B cell (primary cell): Measurements from ENCODE around the gene NLGN1. TPM values are rescaled to one million over a fixed set of nuclear protein-coding genes. Genes with fewer than 3 reads are reported as not detected.

Experiments
- ATAC-seq: fragments of 200-7000 bp; cut with Tn5 transposase; one replicate; pipeline ENCODE4 v1.10.0; 2021; ENCODE audit warnings: low read depth, mild to moderate bottlenecking, moderate number of reproducible peaks, moderate library complexity
- CTCF ChIA-PET: fragments of 350-600 bp; sonication (Branson Sonifier 250); formaldehyde crosslinking; loops from one replicate; lab custom pipeline; 2021; ENCODE audit warnings: antibody characterized with exemption, inconsistent platforms; lab: Charles Lee
- POLR2A ChIA-PET: fragments of 350-600 bp; sonication (Branson Sonifier 250); formaldehyde crosslinking; loops from one replicate; lab custom pipeline; 2021; ENCODE audit warnings: antibody characterized with exemption; lab: Charles Lee
- DNase-seq: peaks from one replicate; pipeline ENCODE4 v3.0.0; 2013
- H2AFZ ChIP-seq: 2 replicates; pipeline ENCODE4 v1.6.1; 2012; ENCODE audit warnings: mild to moderate bottlenecking, low read depth, low read length; ENCODE audit not compliant: insufficient read depth, poor library complexity, severe bottlenecking
- H3K27ac ChIP-seq, 2 donors: 1 replicate in 1 of 2; 2 replicates in 1 of 2; pipeline ENCODE4 v1.5.1; 2012 to 2013; ENCODE audit warnings: low read length in 2 of 2, mild to moderate bottlenecking in 2 of 2, moderate library complexity in 1 of 2
- H3K27me3 ChIP-seq, 4 experiments: fragments of 200-600 bp in 1 of 4; sonication (generic) in 1 of 4; replicated peaks in 1 of 4; 1 replicate in 2 of 4; 2 replicates in 2 of 4; pipeline versions ENCODE4 v1.6.1 to v1.7.0; 2013 to 2016; ENCODE audit warnings: low read length in 3 of 4, mild to moderate bottlenecking in 2 of 4, mixed read lengths in 1 of 4, moderate library complexity in 1 of 4; ENCODE audit not compliant: insufficient read depth in 4 of 4, control insufficient read depth in 3 of 4; ENCODE audit errors: control extremely low read depth in 1 of 4
- H3K36me3 ChIP-seq, 2 experiments: replicated peaks in 1 of 2; 1 replicate in 1 of 2; 2 replicates in 1 of 2; pipeline versions ENCODE4 v1.6.1 to v1.7.1; 2013; ENCODE audit warnings: low read length in 1 of 2; ENCODE audit not compliant: insufficient read depth in 2 of 2, control insufficient read depth in 1 of 2; ENCODE audit errors: control extremely low read depth in 1 of 2, extremely low read depth in 1 of 2
- H3K4me1 ChIP-seq, 2 donors: fragments of 200-600 bp in 1 of 2; sonication (generic) in 1 of 2; 1 replicate in 1 of 2; 2 replicates in 1 of 2; pipeline versions ENCODE4 v1.5.1 to v1.6.1; 2013 to 2017; ENCODE audit warnings: low read length in 2 of 2; ENCODE audit not compliant: control insufficient read depth in 2 of 2, insufficient read depth in 2 of 2
- H3K4me2 ChIP-seq: replicated peaks from 2 replicates; pipeline ENCODE3; 2012; ENCODE audit warnings: mild to moderate bottlenecking, low read depth, low read length; ENCODE audit not compliant: poor library complexity, severe bottlenecking
- H3K4me3 ChIP-seq, 5 experiments: fragments of 200-600 bp in 1 of 5; sonication (generic) in 1 of 5; 1 replicate in 3 of 5; 2 replicates in 2 of 5; pipeline versions ENCODE4 v1.5.1 to v1.7.0; 2011 to 2016; ENCODE audit warnings: low read length in 4 of 5, mild to moderate bottlenecking in 4 of 5, low read depth in 2 of 5, control low read depth in 1 of 5, moderate library complexity in 1 of 5; ENCODE audit not compliant: insufficient read depth in 1 of 5; ENCODE audit errors: control extremely low read depth in 1 of 5, extremely low read depth in 1 of 5
- H3K79me2 ChIP-seq: fragments of 200-600 bp; sonication (generic); one replicate; pipeline ENCODE4 v1.6.0; 2016; ENCODE audit warnings: low read length; ENCODE audit not compliant: control insufficient read depth, insufficient read depth
- H3K9ac ChIP-seq: fragments of 200-600 bp; sonication (generic); 2 replicates; pipeline ENCODE4 v1.6.1; 2017; ENCODE audit warnings: mild to moderate bottlenecking, low read length, moderate library complexity
- H3K9me3 ChIP-seq, 3 donors: one replicate each; pipeline versions ENCODE4 v1.6.1 to v1.7.1; 2013; ENCODE audit warnings: low read length in 2 of 3; ENCODE audit not compliant: control insufficient read depth in 2 of 3, insufficient read depth in 1 of 3; ENCODE audit errors: control extremely low read depth in 1 of 3
- H4K20me1 ChIP-seq: 2 replicates; pipeline ENCODE4 v1.6.0; 2012; ENCODE audit warnings: mild to moderate bottlenecking, low read length; ENCODE audit not compliant: insufficient read depth, control insufficient read depth, poor library complexity, severe bottlenecking
- H3K27ac Mint-ChIP-seq: one replicate; pipeline ENCODE4 v1.8.0; 2021; ENCODE audit warnings: mixed read lengths
- H3K27me3 Mint-ChIP-seq: one replicate; pipeline ENCODE4 v1.8.0; 2021; ENCODE audit warnings: mixed read lengths
- H3K4me1 Mint-ChIP-seq: one replicate; pipeline ENCODE4 v1.8.0; 2021; ENCODE audit warnings: mixed read lengths
- H3K4me3 Mint-ChIP-seq: one replicate; pipeline ENCODE4 v1.8.0; 2021; ENCODE audit warnings: mixed read lengths
- H3K9me3 Mint-ChIP-seq: one replicate; pipeline ENCODE4 v1.8.0; 2022; ENCODE audit warnings: mixed read lengths; ENCODE audit not compliant: insufficient read depth
- CTCF ChIP-seq: fragments of 200-600 bp; IDR thresholded peaks from one replicate; pipeline ENCODE4 v1.8.0; 2022; ENCODE audit warnings: antibody characterized with exemption, mild to moderate bottlenecking
- EZH2 ChIP-seq: IDR thresholded peaks from 2 replicates; pipeline ENCODE4 v1.6.1; 2012; ENCODE audit warnings: borderline replicate concordance, low read depth, mild to moderate bottlenecking, moderate library complexity, low read length; ENCODE audit not compliant: insufficient read depth, poor library complexity, severe bottlenecking
- WGBS: methylation state at CpG from one replicate; pipeline ENCODE4 v1.1.5; 2013; ENCODE audit warnings: missing lambda C conversion rate; ENCODE audit not compliant: insufficient coverage; 5-methylcytosine and 5-hydroxymethylcytosine counted together
- intact Hi-C: fragments of 100-400 bp; cut with micrococcal nuclease; formaldehyde crosslinking; loops from one replicate; pipeline ENCODE4 v1.10.0; 2022
- polyA plus RNA-seq: library from polyadenylated mRNA; depleted of rRNA; stranded (reverse); fragments of >200 nt; gene quantifications from 2 replicates; pipeline ENCODE4 v1.2.3, GENCODE V29; 2012
- total RNA-seq, 2 donors: library from RNA; stranded (reverse); fragments of 120-200 nt in 1 of 2; gene quantifications; 1 replicate in 1 of 2; 2 replicates in 1 of 2; pipeline versions ENCODE4 v1.2.3 to v1.2.4, GENCODE V29; 2013 to 2022

The NLGN1 gene
- total and polyA plus RNA-seq, 2 donors (not counting 1 experiment from before 2014, with no cell fraction given) = not detected

DNA sequence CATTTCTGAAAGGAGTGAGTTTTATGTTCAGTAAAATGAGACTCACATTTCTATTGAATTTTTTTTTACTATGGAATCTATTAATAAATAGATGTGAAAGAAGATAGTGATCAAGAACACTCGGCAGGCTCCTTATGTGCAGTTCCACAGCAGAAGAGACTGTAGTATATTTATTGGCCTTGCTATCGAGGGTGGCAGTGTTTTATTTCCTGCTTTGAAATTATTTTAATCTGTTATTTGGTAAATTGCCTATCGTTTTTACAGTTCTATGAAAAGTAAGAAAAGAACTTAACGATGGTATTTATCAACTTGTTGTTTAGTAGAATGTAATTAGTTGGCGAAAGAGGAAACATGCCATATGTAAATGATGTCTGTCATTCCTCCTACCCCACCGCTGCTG, 238.3 kb downstream of the NLGN1 start:
- intact Hi-C loops = no loop called here
- no peak overlapping the region for H3K4me3 Mint-ChIP-seq
- TF ChIP-seq CTCF (no peak), EZH2 (no peak)

DNA sequence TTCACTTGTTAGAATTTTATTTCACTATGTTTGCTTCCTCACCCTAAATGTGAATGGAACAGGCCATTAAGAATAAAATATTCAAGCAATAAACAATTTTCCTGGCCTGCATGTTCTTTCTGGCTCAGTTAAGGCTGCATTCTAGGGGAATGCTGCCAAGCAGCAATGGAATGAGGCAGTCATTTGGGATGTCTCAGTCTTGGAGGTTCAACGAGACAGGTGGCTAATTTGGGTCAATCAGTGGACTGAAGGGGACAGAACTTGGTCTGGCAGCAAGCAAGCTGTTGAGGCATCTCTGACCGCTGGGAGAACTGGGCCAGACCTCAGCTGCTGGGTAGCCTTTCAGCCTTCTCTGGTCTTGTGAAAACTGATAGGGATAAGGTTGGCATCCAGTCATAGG, 241.6 kb downstream of the NLGN1 start:
- no peak for ATAC-seq
- Histone ChIP-seq H3K9ac (no peak overlapping the region), H3K36me3 (no peaks in the 10 kb centered on the region), H3K9me3 (peaks cover 0 to 3% (median 0%) of the 10 kb centered on the region in 3 donors), H3K4me1 (no peaks in the 10 kb centered on the region), H3K79me2 (no peaks in the 10 kb centered on the region), H4K20me1 (no peaks in the 10 kb centered on the region), H2AFZ (no peak overlapping the region), H3K27ac (no peak overlapping the region), H3K4me2 (no peak overlapping the region), H3K4me3 (no peak overlapping the region), H3K27me3 (no peaks in the 10 kb centered on the region)
- Mint-ChIP-seq H3K27ac (no peak overlapping the region), H3K27me3 (no peaks in the 10 kb centered on the region), H3K4me1 (no peaks in the 10 kb centered on the region), H3K9me3 (peaks cover 2% of the 10 kb centered on the region), H3K4me3 (no peak overlapping the region)
- intact Hi-C loops = no loop called here
- WGBS = 90% methylated on average over 2 of the region's 2 CpGs
- POLR2A ChIA-PET = no interaction called here
- CTCF ChIA-PET = no interaction called here
- TF ChIP-seq EZH2 (no peak), CTCF (no peak)
- no peak for DNase-seq

More for the DNA sequence above, 238.3 kb downstream of the NLGN1 start:
- H3K27ac Mint-ChIP-seq = no peak overlapping the region
- POLR2A ChIA-PET = no interaction called here
- no peaks in the 10 kb centered on the region for H3K4me1 ChIP-seq
- H3K27me3 ChIP-seq = no peaks in the 10 kb centered on the region
- no peak overlapping the region for H2AFZ ChIP-seq
- no peak for ATAC-seq
- H3K4me3 ChIP-seq = no peak overlapping the region
- H3K79me2 ChIP-seq = no peaks in the 10 kb centered on the region
- no peak overlapping the region for H3K27ac ChIP-seq
- H3K27me3 Mint-ChIP-seq = no peaks in the 10 kb centered on the region
- no peaks in the 10 kb centered on the region for H3K4me1 Mint-ChIP-seq
- H3K4me2 ChIP-seq = no peak overlapping the region
- H3K36me3 ChIP-seq = no peaks in the 10 kb centered on the region
- H4K20me1 ChIP-seq = no peaks in the 10 kb centered on the region
- CTCF ChIA-PET = no interaction called here
- 70% methylated on average over 1 of the region's 6 CpGs for WGBS
- no peak overlapping the region for H3K9ac ChIP-seq
- H3K9me3 ChIP-seq = no peaks in the 10 kb centered on the region
- no peak for DNase-seq
- H3K9me3 Mint-ChIP-seq = no peaks in the 10 kb centered on the region
